Stomach (tissue), 9 donors: ENCODE measurements around the gene NPTX1. TPM values are rescaled to one million over a fixed set of nuclear protein-coding genes. Genes with fewer than 3 reads are reported as not detected.

ENCODE experiments used
- DNase-seq, 2 donors: peaks; one replicate each; pipeline versions ENCODE4 v3.0.0 to v3.0.0-alpha.2; 2013 to 2019
- H3K27ac ChIP-seq, 5 donors: fragments of 200-600 bp in 4 of 5; sonication (generic) in 4 of 5; one replicate each; pipeline ENCODE4 v1.5.1; 2013 to 2019; ENCODE audit warnings: mild to moderate bottlenecking in 1 of 5, moderate library complexity in 1 of 5
- H3K27me3 ChIP-seq, 3 donors: fragments of 200-600 bp; sonication (generic); one replicate each; pipeline ENCODE4 v1.5.1; 2017 to 2019; ENCODE audit warnings: mixed run types in 1 of 3
- H3K36me3 ChIP-seq, 4 donors: fragments of 200-600 bp; sonication (generic); 1 replicate in 3 of 4; 2 replicates in 1 of 4; pipeline ENCODE4 v1.5.1; 2016 to 2019
- H3K4me1 ChIP-seq, 4 donors: fragments of 200-600 bp; sonication (generic); one replicate each; pipeline ENCODE4 v1.5.1; 2016 to 2019
- H3K4me3 ChIP-seq, 4 donors: fragments of 200-600 bp; sonication (generic) in 3 of 4; one replicate each; pipeline ENCODE4 v1.5.1; 2016 to 2019; ENCODE audit warnings: mild to moderate bottlenecking in 1 of 4
- H3K9me3 ChIP-seq, 4 donors: fragments of 200-600 bp; sonication (generic); one replicate each; pipeline ENCODE4 v1.5.1; 2016 to 2019
- EP300 ChIP-seq: sonication (generic); formaldehyde crosslinking; IDR thresholded peaks from one replicate; pipeline ENCODE4 v1.6.1; 2017; ENCODE audit warnings: antibody characterized with exemption
- POLR2A ChIP-seq, 4 donors: fragments of 450-650 bp; IDR thresholded peaks; one replicate each; pipeline ENCODE4 v1.6.1; 2016; ENCODE audit warnings: antibody characterized with exemption in 4 of 4, control low read depth in 2 of 4, mild to moderate bottlenecking in 1 of 4, moderate library complexity in 1 of 4
- POLR2AphosphoS5 ChIP-seq, 3 donors: sonication (generic); formaldehyde crosslinking; IDR thresholded peaks; one replicate each; pipeline ENCODE4 v1.6.1; 2016; ENCODE audit warnings: antibody characterized with exemption in 3 of 3
- WGBS, 5 donors: extraction: QIAGEN DNeasy Blood & Tissue Kit in 3 of 5; methylation state at CpG; one replicate each; pipeline versions ENCODE4 v1.1.5 to v1.1.7; 2013 to 2018; 5-methylcytosine and 5-hydroxymethylcytosine counted together
- intact Hi-C: fragments of 100-400 bp; cut with DNase I; formaldehyde crosslinking; loops from one replicate; pipeline ENCODE4 v1.15.1; 2023; ENCODE audit warnings: low total_unique reads
- polyA plus RNA-seq, 3 donors: library from polyadenylated mRNA; stranded (reverse); fragments of 200-250 nt; gene quantifications; one replicate each; pipeline ENCODE4 v1.2.3, GENCODE V29; 2013
- total RNA-seq, 5 donors: library from RNA; depleted of rRNA; stranded (reverse); fragments of >200 nt; gene quantifications; one replicate each; pipeline versions ENCODE4 v1.1.0 to v1.2.3, GENCODE V29; 2014 to 2016
- TF ChIP-seq, protein P1 (sequence below), 7 experiments: fragments of 450-650 bp in 4 of 7; fragments of 200-600 bp in 3 of 7; sonication (generic) in 3 of 7; IDR thresholded peaks; one replicate each; pipeline ENCODE4 v1.5.1; 2016 to 2019; ENCODE audit warnings: antibody characterized with exemption in 7 of 7, control low read depth in 2 of 7, mild to moderate bottlenecking in 1 of 7
- donor health status: healthy with polysubstance abuse.
- donor health status: Bipolar disorder and iron deficiency.
- donor health status: healthy.

The NPTX1 gene
- total and polyA plus RNA-seq, 8 donors, result 0.31 to 9.3 (median 2.0) TPM; not detected in 1

DNA sequence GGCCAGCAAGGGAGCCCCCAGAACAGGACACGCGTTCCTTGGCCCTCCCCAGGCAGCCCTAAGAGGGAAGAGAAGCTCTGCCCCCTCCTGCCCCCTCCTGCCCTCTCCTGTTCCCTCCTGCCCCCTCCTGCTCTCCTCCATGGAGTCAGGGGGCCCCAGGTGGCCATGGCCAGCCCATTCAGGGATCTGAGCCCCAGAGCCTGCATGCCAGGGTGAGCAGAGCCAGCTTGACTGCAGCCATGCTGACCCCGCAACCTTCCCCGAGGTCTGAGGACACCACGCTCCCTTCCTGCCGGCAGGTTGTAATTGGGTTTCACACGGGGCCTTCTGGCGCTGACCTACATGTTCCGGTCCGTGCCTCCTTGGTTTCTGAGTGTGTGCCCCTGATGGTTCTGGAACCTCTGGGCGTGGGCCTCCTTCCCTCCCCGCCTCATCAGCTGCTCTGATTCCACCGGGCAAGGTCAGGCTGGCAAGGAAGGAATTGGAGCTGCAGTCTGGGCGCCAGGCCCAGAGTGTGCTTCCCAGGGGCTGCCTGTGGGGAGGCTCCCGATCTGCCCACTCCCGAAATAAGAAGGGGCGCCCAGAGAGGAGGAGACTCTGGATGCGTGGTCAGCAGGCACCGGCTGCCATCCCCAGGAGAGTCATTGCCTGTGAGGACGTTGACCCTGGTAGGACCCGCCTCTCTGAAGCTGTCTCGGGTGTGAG, 23.7 kb upstream of the NPTX1 start:
- peak overlapping the region in 1 of 5 donors; percentile 79 for H3K27ac ChIP-seq
- intact Hi-C loops, result no loop called here

GRCh38 chr17:80499560-80499959, 23.2 kb upstream of the NPTX1 start:
- no peak overlapping the region for H3K4me3 ChIP-seq
- H3K4me1 ChIP-seq, result peaks cover 0 to 5% (median 0%) of the 10 kb centered on the region in 4 donors
- no peaks in the 10 kb centered on the region for H3K36me3 ChIP-seq
- TF ChIP-seq, protein P1, sequence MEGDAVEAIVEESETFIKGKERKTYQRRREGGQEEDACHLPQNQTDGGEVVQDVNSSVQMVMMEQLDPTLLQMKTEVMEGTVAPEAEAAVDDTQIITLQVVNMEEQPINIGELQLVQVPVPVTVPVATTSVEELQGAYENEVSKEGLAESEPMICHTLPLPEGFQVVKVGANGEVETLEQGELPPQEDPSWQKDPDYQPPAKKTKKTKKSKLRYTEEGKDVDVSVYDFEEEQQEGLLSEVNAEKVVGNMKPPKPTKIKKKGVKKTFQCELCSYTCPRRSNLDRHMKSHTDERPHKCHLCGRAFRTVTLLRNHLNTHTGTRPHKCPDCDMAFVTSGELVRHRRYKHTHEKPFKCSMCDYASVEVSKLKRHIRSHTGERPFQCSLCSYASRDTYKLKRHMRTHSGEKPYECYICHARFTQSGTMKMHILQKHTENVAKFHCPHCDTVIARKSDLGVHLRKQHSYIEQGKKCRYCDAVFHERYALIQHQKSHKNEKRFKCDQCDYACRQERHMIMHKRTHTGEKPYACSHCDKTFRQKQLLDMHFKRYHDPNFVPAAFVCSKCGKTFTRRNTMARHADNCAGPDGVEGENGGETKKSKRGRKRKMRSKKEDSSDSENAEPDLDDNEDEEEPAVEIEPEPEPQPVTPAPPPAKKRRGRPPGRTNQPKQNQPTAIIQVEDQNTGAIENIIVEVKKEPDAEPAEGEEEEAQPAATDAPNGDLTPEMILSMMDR (IDR thresholded peaks at IDR 0.05), result no peak
- no peak for TF ChIP-seq POLR2A (IDR thresholded peaks at IDR 0.05)
- TF ChIP-seq EP300, result no peak
- no peak for TF ChIP-seq POLR2AphosphoS5 (IDR thresholded peaks at IDR 0.05)
- H3K27me3 ChIP-seq, result peaks cover 0 to 69% (median 6%) of the 10 kb centered on the region in 3 donors
- H3K27ac ChIP-seq, result no peak overlapping the region
- WGBS, 5 donors, result 43 to 67% (median 53%) methylated on average over 9 of the region's 9 CpGs
- H3K9me3 ChIP-seq, result no peaks in the 10 kb centered on the region
- intact Hi-C loops, result no loop called here
- no peak for DNase-seq

More for the DNA sequence above, 23.7 kb upstream of the NPTX1 start:
- DNase-seq, result peak in 1 of 2 donors; percentile 31
- H3K36me3 ChIP-seq, result no peaks in the 10 kb centered on the region
- peaks cover 0 to 5% (median 0%) of the 10 kb centered on the region in 4 donors for H3K4me1 ChIP-seq
- no peaks in the 10 kb centered on the region for H3K9me3 ChIP-seq
- H3K4me3 ChIP-seq, result no peak overlapping the region
- 72 to 77% (median 74%) methylated on average over 11 to 22 of the region's 22 CpGs for WGBS, 5 donors
- H3K27me3 ChIP-seq, result peaks cover 0 to 65% (median 4%) of the 10 kb centered on the region in 3 donors
- TF ChIP-seq POLR2AphosphoS5 (IDR thresholded peaks at IDR 0.05), result no peak
- TF ChIP-seq EP300, result no peak
- TF ChIP-seq, protein P1 (IDR thresholded peaks at IDR 0.05), result no peak

GRCh38 chr17:80498920-80499410, 22.6 kb upstream of the NPTX1 start:
- peaks cover 0 to 5% (median 0%) of the 10 kb centered on the region in 4 donors for H3K4me1 ChIP-seq
- no peak for TF ChIP-seq POLR2AphosphoS5 (IDR thresholded peaks at IDR 0.05)
- no peak for TF ChIP-seq EP300
- no peak for TF ChIP-seq POLR2A (IDR thresholded peaks at IDR 0.05)
- TF ChIP-seq, protein P1 (IDR thresholded peaks at IDR 0.05), result no peak
- H3K36me3 ChIP-seq, result no peaks in the 10 kb centered on the region
- H3K4me3 ChIP-seq, result no peak overlapping the region
- no peaks in the 10 kb centered on the region for H3K9me3 ChIP-seq
- WGBS, 5 donors, result 61 to 83% (median 74%) methylated on average over 4 to 11 of the region's 11 CpGs
- intact Hi-C loops, result no loop called here
- peaks cover 0 to 69% (median 12%) of the 10 kb centered on the region in 3 donors for H3K27me3 ChIP-seq
- no peak for DNase-seq
- peak overlapping the region in 1 of 5 donors; percentile 11 for H3K27ac ChIP-seq

GRCh38 chr17:80498242-80498919, 22.0 kb upstream of the NPTX1 start:
- H3K27ac ChIP-seq, result peak overlapping the region in 1 of 5 donors; percentile 11
- no peak for TF ChIP-seq POLR2A (IDR thresholded peaks at IDR 0.05)
- TF ChIP-seq POLR2AphosphoS5 (IDR thresholded peaks at IDR 0.05), result no peak
- TF ChIP-seq, protein P1 (IDR thresholded peaks at IDR 0.05), result no peak
- TF ChIP-seq EP300, result no peak
- H3K36me3 ChIP-seq, result no peaks in the 10 kb centered on the region
- intact Hi-C loops, result no loop called here
- H3K9me3 ChIP-seq, result no peaks in the 10 kb centered on the region
- peak in 1 of 2 donors; percentile 77 for DNase-seq
- peaks cover 0 to 71% (median 18%) of the 10 kb centered on the region in 3 donors for H3K27me3 ChIP-seq
- peaks cover 0 to 6% (median 0%) of the 10 kb centered on the region in 4 donors for H3K4me1 ChIP-seq
- no peak overlapping the region for H3K4me3 ChIP-seq
- WGBS, 5 donors, result 49 to 68% (median 56%) methylated on average over 28 to 30 of the region's 30 CpGs
